Panc1 (cell line): ENCODE data around the gene PEX16. TPM values are rescaled to one million over a fixed set of nuclear protein-coding genes. Genes with fewer than 3 reads are reported as not detected.

Experiments used
- ATAC-seq: fragments of 200-7000 bp; cut with Tn5 transposase; 2 replicates; pipeline ENCODE4 v1.9.1; 2020; ENCODE audit warnings: mild to moderate bottlenecking, moderate library complexity
- BruUV-seq: library from RNA; stranded (reverse); fragments of 400-500 nt; replicated peaks from 2 replicates; lab custom pipeline; 2021; lab: Mats Ljungman, UMichigan
- CTCF ChIA-PET: fragments of 300-600 bp; sonication (Branson Sonifier 250); formaldehyde crosslinking; loops from one replicate; lab custom pipeline; 2022; ENCODE audit warnings: antibody characterized with exemption; lab: Charles Lee
- POLR2A ChIA-PET: fragments of 300-600 bp; sonication (Branson Sonifier 250); formaldehyde crosslinking; loops from one replicate; lab custom pipeline; 2022; ENCODE audit warnings: antibody characterized with exemption; lab: Charles Lee
- DNase-seq: peaks from one replicate; pipeline ENCODE4 v3.0.0-alpha.2; 2010; ENCODE audit warnings: low read depth, low spot score
- H3K27ac ChIP-seq: 2 replicates; pipeline ENCODE4 v1.5.1; 2011; ENCODE audit warnings: mild to moderate bottlenecking, low read length, inconsistent platforms
- H3K27me3 ChIP-seq: fragments of 200-500 bp; sonication (Bioruptor generic); 2 replicates; pipeline ENCODE4 v1.6.0; 2014; ENCODE audit warnings: low read length, inconsistent platforms; ENCODE audit not compliant: control insufficient read depth, insufficient read depth
- H3K36me3 ChIP-seq: fragments of 200-500 bp; sonication (Bioruptor generic); 2 replicates; pipeline ENCODE4 v1.5.1; 2014; ENCODE audit warnings: inconsistent platforms, mild to moderate bottlenecking, low read length, moderate library complexity; ENCODE audit not compliant: control insufficient read depth, insufficient read depth
- H3K4me1 ChIP-seq: 2 replicates; pipeline ENCODE4 v1.5.1; 2011; ENCODE audit warnings: inconsistent platforms, mild to moderate bottlenecking, low read length, moderate library complexity; ENCODE audit not compliant: control insufficient read depth, insufficient read depth
- H3K4me3 ChIP-seq, 2 experiments: 2 replicates each; pipeline ENCODE4 v1.5.1; 2011 to 2012; ENCODE audit warnings: low read depth in 2 of 2, low read length in 2 of 2, mild to moderate bottlenecking in 2 of 2, inconsistent platforms in 1 of 2, moderate library complexity in 1 of 2
- H3K9me3 ChIP-seq: fragments of 200-500 bp; sonication (Bioruptor generic); 2 replicates; pipeline ENCODE4 v1.5.1; 2014; ENCODE audit warnings: low read depth, mild to moderate bottlenecking, inconsistent platforms, low read length, moderate library complexity; ENCODE audit not compliant: control insufficient read depth, insufficient read depth
- POLR2AphosphoS5 ChIP-seq: IDR thresholded peaks from 2 replicates; pipeline ENCODE4 v1.6.1; 2012; ENCODE audit warnings: mild to moderate bottlenecking, low read depth, low read length, moderate library complexity
- REST ChIP-seq, 2 experiments: IDR thresholded peaks; 2 replicates each; pipeline ENCODE4 v1.6.1; 2011 to 2012; ENCODE audit warnings: low read depth in 2 of 2, control low read depth in 1 of 2, low read length in 1 of 2, mild to moderate bottlenecking in 1 of 2, moderate library complexity in 1 of 2; ENCODE audit not compliant: insufficient read depth in 1 of 2
- SIN3A ChIP-seq: IDR thresholded peaks from 2 replicates; pipeline ENCODE4 v1.6.1; 2012; ENCODE audit warnings: low read depth, mild to moderate bottlenecking, low read length, moderate library complexity, borderline replicate concordance; ENCODE audit not compliant: insufficient read depth
- TCF7L2 ChIP-seq: IDR thresholded peaks from 2 replicates; pipeline ENCODE4 v1.6.1; 2011; ENCODE audit warnings: mild to moderate bottlenecking, low read depth, low read length, inconsistent platforms
- in situ Hi-C: cut with HindIII; loops from 2 replicates; pipeline ENCODE4 v1.10.0; 2016; ENCODE audit warnings: low sequenced_read_pairs, low pct_unique_long_range_greater_than_20kb
- intact Hi-C: fragments of 100-400 bp; cut with micrococcal nuclease; formaldehyde crosslinking; loops from one replicate; pipeline ENCODE4 v1.10.0; 2022; ENCODE audit not compliant: unreplicated experiment
- total RNA-seq: library from RNA; stranded (reverse); gene quantifications from one replicate; pipeline ENCODE4 v1.2.1, GENCODE V29; 2021; ENCODE audit not compliant: unreplicated experiment
- TF ChIP-seq, protein P1 (sequence below): fragments of 450-650 bp; IDR thresholded peaks from 2 replicates; pipeline ENCODE4 v1.5.1; 2017; ENCODE audit warnings: mild to moderate bottlenecking

Gene PEX16
- total RNA-seq, 1 experiment from 2014 or later, result 37.5 TPM

DNA sequence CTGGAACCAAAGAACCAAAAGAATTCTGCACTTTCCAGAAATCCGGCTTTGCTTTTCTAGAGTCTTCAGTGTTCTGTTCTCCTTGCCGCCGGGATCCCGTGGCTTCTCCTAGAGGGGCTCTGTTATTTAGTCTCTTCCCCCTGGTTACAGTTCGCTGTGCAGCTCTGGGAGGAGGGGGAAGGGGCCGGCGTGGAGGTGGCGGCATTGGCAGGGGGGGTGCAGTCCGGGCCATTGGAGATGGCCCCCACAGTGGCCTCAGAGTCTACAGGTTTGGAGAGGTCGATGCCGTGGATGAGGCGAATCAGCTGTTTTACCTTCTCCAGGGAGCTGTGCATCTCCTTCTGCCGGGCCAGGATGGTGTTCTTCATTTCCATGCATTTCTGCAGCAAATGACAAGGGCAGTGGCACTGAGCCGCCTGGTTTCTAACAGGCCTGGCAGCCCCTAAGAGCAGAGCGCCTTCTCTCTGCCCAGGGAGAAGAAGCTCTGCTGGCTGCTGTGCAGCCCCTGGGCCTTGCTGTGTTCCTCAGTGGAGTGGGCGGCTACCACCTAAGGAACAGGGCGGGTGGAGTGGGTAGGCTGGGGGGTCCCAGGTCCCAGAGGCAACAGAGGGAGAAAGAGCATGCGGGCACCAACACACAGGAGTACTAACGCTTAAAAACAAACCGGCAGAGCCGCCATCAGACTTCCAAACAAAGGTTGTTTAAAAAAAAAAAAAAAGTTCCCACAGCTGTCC, 16.3 kb upstream of the PEX16 start:
- Histone ChIP-seq H3K4me1 (no peaks in the 10 kb centered on the region), H3K27ac (no peak overlapping the region), H3K4me3 (no peak overlapping the region), H3K27me3 (no peaks in the 10 kb centered on the region), H3K9me3 (no peaks in the 10 kb centered on the region), H3K36me3 (peaks cover 14% of the 10 kb centered on the region)
- POLR2A ChIA-PET, result interaction anchor here (0.6 to 0.7 kb wide), 2 partner anchors 174 to 1618 kb away, joined by 6 read pairs; no protein-coding TSS in a partner anchor
- ATAC-seq (no peak), DNase-seq (no peak)
- BruUV-seq, result no TSS peak
- intact Hi-C loops (no loop called here), in situ Hi-C loops (no loop called here)
- CTCF ChIA-PET, result no interaction called here
- TF ChIP-seq, protein P1, sequence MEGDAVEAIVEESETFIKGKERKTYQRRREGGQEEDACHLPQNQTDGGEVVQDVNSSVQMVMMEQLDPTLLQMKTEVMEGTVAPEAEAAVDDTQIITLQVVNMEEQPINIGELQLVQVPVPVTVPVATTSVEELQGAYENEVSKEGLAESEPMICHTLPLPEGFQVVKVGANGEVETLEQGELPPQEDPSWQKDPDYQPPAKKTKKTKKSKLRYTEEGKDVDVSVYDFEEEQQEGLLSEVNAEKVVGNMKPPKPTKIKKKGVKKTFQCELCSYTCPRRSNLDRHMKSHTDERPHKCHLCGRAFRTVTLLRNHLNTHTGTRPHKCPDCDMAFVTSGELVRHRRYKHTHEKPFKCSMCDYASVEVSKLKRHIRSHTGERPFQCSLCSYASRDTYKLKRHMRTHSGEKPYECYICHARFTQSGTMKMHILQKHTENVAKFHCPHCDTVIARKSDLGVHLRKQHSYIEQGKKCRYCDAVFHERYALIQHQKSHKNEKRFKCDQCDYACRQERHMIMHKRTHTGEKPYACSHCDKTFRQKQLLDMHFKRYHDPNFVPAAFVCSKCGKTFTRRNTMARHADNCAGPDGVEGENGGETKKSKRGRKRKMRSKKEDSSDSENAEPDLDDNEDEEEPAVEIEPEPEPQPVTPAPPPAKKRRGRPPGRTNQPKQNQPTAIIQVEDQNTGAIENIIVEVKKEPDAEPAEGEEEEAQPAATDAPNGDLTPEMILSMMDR, result no peak

GRCh38 chr11:45933131-45933831, 15.6 kb upstream of the PEX16 start:
- in situ Hi-C loops (no loop called here), intact Hi-C loops (no loop called here)
- H3K9me3 ChIP-seq, result no peaks in the 10 kb centered on the region
- ChIA-PET CTCF (no interaction called here), POLR2A (no interaction called here)
- BruUV-seq, result TSS peak; percentile 65
- H3K4me3 ChIP-seq, result no peak overlapping the region
- ATAC-seq (no peak), DNase-seq (no peak)
- no peaks in the 10 kb centered on the region for H3K4me1 ChIP-seq
- TF ChIP-seq REST (IDR thresholded peaks at IDR 0.05; ENCODE audit: insufficient read depth in 1 of 2, low read depth in 2 of 2, low read length in 1 of 2), result no peak
- no peak for TF ChIP-seq POLR2AphosphoS5
- TF ChIP-seq, protein P1, result no peak
- TF ChIP-seq TCF7L2, result no peak
- TF ChIP-seq SIN3A, result no peak
- H3K36me3 ChIP-seq, result peaks cover 12% of the 10 kb centered on the region
- no peak overlapping the region for H3K27ac ChIP-seq
- no peaks in the 10 kb centered on the region for H3K27me3 ChIP-seq
